ENCODE results near the gene NEURL1. TPM values are rescaled to one million over a fixed set of nuclear protein-coding genes. Genes with fewer than 3 reads are reported as not detected.

Gene NEURL1
- total RNA-seq, 6 experiments from 2014 or later, result 0.06 to 0.46 (median 0.27) TPM

DNA sequence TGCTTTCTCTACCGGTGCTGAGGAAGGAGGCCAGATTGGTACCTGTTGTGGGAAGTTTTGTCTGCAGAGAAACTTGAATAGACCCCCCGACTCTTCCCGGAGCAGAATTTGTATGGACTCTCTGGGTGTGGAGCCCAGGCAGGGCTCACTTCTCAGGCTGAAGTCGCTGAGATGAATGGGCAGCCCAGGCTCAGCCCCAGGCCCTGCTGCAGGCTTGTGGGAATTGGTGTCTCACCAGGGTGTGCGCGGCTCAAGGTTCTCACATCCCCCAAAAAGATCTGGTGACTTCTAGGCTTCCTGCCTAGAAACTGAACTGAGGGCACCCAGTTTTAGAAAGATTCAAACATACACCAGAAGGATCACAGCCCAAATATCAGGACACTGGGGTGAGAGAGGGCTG lies 103.5 kb downstream of the NEURL1 start:
- Mint-ChIP-seq H3K36me3 (ENCODE audit: low read depth) (no peaks in the 10 kb centered on the region), H3K4me3 (no peak overlapping the region), H3K27ac (no peak overlapping the region), H3K4me1 (ENCODE audit: low read depth) (peaks cover 22% of the 10 kb centered on the region), H3K27me3 (ENCODE audit: insufficient read depth) (peaks cover 21% of the 10 kb centered on the region), H3K9me3 (no peaks in the 10 kb centered on the region)
- no peak for DNase-seq
- TF ChIP-seq, protein P1, sequence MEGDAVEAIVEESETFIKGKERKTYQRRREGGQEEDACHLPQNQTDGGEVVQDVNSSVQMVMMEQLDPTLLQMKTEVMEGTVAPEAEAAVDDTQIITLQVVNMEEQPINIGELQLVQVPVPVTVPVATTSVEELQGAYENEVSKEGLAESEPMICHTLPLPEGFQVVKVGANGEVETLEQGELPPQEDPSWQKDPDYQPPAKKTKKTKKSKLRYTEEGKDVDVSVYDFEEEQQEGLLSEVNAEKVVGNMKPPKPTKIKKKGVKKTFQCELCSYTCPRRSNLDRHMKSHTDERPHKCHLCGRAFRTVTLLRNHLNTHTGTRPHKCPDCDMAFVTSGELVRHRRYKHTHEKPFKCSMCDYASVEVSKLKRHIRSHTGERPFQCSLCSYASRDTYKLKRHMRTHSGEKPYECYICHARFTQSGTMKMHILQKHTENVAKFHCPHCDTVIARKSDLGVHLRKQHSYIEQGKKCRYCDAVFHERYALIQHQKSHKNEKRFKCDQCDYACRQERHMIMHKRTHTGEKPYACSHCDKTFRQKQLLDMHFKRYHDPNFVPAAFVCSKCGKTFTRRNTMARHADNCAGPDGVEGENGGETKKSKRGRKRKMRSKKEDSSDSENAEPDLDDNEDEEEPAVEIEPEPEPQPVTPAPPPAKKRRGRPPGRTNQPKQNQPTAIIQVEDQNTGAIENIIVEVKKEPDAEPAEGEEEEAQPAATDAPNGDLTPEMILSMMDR (IDR thresholded peaks at IDR 0.05), result no peak

DNA sequence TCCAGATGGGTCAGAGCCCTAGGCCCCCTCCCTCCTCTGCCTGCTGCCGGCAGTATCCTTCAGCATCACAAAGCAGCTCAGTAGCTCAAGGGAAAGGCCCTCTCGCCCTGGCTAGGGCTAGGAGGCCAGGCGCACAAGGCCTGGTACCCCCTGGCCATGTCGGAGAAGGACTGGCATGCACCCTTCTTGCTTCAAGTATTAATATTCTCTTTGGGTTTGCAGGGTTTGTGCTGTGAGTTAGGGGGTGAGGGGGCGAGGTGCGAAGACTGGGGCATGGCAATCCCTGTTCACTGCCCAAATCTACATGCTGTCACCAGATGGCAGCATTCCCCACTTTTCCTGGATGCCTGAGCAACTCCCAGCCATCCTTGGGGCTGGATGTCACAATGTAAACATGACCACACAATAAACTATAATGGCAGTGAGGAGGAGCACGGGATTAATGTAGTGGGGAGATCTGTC lies 105.2 kb downstream of the NEURL1 start:
- Mint-ChIP-seq H3K4me1 (ENCODE audit: low read depth) (peaks cover 22% of the 10 kb centered on the region), H3K4me3 (peak overlapping the region; percentile 2; the same call in 1 of the 2 replicates), H3K9me3 (no peaks in the 10 kb centered on the region), H3K36me3 (ENCODE audit: low read depth) (peaks cover 9% of the 10 kb centered on the region), H3K27me3 (ENCODE audit: insufficient read depth) (peaks cover 11% of the 10 kb centered on the region), H3K27ac (peak overlapping the region; percentile 35)
- TF ChIP-seq, protein P1 (IDR thresholded peaks at IDR 0.05), result peak; percentile 84
- peak; percentile 75 for DNase-seq

DNA sequence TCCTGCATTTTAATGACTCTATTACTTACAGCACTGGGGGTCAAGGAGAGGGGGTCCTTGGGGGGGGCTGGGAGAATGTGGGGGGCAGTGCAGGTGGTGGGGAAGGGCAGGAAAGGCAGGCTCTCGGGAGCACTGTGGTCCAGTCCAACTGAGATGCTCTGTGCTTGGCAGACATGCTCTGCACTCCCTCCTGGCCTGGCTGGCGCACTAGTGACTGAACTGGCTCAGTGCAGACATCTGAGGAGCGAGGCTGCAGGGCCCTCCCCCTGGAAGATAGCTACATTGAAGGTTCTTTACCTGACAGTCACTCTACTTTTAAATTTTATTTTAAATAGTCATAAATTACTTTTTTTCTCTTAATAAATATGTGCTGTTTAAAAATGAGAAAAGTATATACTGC lies 105.7 kb downstream of the NEURL1 start:
- H3K9me3 Mint-ChIP-seq, result no peaks in the 10 kb centered on the region
- peak overlapping the region; percentile 35 for H3K27ac Mint-ChIP-seq
- peaks cover 9% of the 10 kb centered on the region for H3K27me3 Mint-ChIP-seq (ENCODE audit: insufficient read depth)
- peaks cover 14% of the 10 kb centered on the region for H3K36me3 Mint-ChIP-seq (ENCODE audit: low read depth)
- no peak for DNase-seq
- TF ChIP-seq, protein P1 (IDR thresholded peaks at IDR 0.05), result no peak
- H3K4me3 Mint-ChIP-seq, result no peak overlapping the region
- H3K4me1 Mint-ChIP-seq (ENCODE audit: low read depth), result peaks cover 22% of the 10 kb centered on the region

DNA sequence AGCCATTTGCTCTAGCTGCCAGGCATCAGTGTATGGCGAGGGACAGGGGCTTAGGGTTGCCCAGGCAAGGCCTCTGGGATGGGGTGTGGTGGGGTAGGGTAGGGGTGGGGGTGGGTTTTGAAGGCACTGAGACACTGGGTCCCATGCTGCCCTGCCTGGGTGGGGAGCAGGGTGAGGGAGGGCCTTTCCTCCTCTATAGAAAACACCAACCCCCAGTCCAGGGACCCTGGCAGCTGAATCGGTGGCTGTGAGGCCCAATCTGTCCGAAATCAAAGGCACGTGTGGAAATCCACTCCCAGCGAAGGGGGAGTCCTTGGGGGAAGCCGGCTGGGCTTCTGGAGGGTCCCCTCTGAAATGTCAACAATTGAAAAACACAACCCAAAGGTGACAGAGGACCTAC lies 106.4 kb downstream of the NEURL1 start:
- peaks cover 11% of the 10 kb centered on the region for H3K27me3 Mint-ChIP-seq (ENCODE audit: insufficient read depth)
- H3K27ac Mint-ChIP-seq, result no peak overlapping the region
- peaks cover 18% of the 10 kb centered on the region for H3K36me3 Mint-ChIP-seq (ENCODE audit: low read depth)
- TF ChIP-seq, protein P1 (IDR thresholded peaks at IDR 0.05), result no peak
- no peak for DNase-seq
- H3K4me3 Mint-ChIP-seq, result no peak overlapping the region
- peaks cover 22% of the 10 kb centered on the region for H3K4me1 Mint-ChIP-seq (ENCODE audit: low read depth)
- H3K9me3 Mint-ChIP-seq, result no peaks in the 10 kb centered on the region

DNA sequence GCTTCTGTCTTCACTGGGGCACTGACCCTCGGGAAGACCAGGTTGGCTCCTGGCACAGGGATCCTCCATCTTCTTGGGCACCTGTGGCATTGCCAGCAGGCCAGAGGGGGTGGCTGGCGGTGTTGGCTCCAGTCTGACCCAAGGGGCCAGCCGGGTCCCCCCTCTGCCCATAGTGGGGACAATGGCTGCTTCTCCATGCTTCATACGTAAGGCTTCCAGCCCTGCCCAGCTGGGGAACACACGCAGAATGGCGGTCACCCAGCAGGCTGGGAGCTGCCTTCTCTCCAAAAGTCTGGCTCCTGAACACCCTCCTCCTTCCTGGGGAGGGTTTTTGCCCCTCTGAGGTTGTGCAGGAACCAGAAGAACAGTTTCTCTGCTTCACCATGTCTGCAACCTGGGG lies 106.8 kb downstream of the NEURL1 start:
- H3K4me1 Mint-ChIP-seq (ENCODE audit: low read depth), result peaks cover 24% of the 10 kb centered on the region
- peak overlapping the region; percentile 48 for H3K27ac Mint-ChIP-seq
- DNase-seq, result no peak
- no peak overlapping the region for H3K4me3 Mint-ChIP-seq
- H3K36me3 Mint-ChIP-seq (ENCODE audit: low read depth), result peaks cover 19% of the 10 kb centered on the region
- no peaks in the 10 kb centered on the region for H3K9me3 Mint-ChIP-seq
- peaks cover 11% of the 10 kb centered on the region for H3K27me3 Mint-ChIP-seq (ENCODE audit: insufficient read depth)
- TF ChIP-seq, protein P1 (IDR thresholded peaks at IDR 0.05), result no peak
